Activated CD8-positive, alpha-beta T cell treated with anti-CD3 and anti-CD28 coated beads, Interleukin-2, amount 10 ng/mL, durations not matched to agents 7 days and 5 days (primary cell): ENCODE data around the gene IL10RA. TPM values are rescaled to one million over a fixed set of nuclear protein-coding genes. Genes with fewer than 3 reads are reported as not detected.
A peak's percentile ranks its signal among the peaks of the same experiment; 100 is the strongest.
"Not testable (repeated sequence)": the region's sequence is repeated elsewhere in the genome, so short reads cannot be mapped to it uniquely, and the experiment has no call there.

Source experiments
- ATAC-seq: fragments of 150-1000 bp; cut with Tn5 transposase; one replicate; pipeline ENCODE4 v1.10.0; 2021; ENCODE audit warnings: moderate library complexity
- CTCF ChIA-PET: fragments of 350-600 bp; sonication (Branson Sonifier 250); formaldehyde crosslinking; loops from one replicate; lab custom pipeline; 2021; ENCODE audit warnings: antibody characterized with exemption; lab: Charles Lee
- POLR2A ChIA-PET: fragments of 350-600 bp; sonication (Branson Sonifier 250); formaldehyde crosslinking; loops from one replicate; lab custom pipeline; 2021; ENCODE audit warnings: antibody characterized with exemption; lab: Charles Lee
- DNase-seq: peaks from one replicate; pipeline ENCODE4 v3.0.0-alpha.2; 2020
- H3K27ac Mint-ChIP-seq: one replicate; pipeline ENCODE4 v1.8.0; 2021; ENCODE audit warnings: mild to moderate bottlenecking, mixed read lengths
- H3K27me3 Mint-ChIP-seq: one replicate; pipeline ENCODE4 v1.8.0; 2021; ENCODE audit warnings: low read depth, mixed read lengths
- H3K36me3 Mint-ChIP-seq: one replicate; pipeline ENCODE4 v1.8.0; 2021; ENCODE audit warnings: low read depth, mixed read lengths
- H3K4me1 Mint-ChIP-seq: one replicate; pipeline ENCODE4 v1.8.0; 2021; ENCODE audit warnings: low read depth, mixed read lengths
- H3K4me3 Mint-ChIP-seq: one replicate; pipeline ENCODE4 v1.8.0; 2021; ENCODE audit warnings: mild to moderate bottlenecking, mixed read lengths
- H3K9me3 Mint-ChIP-seq: one replicate; pipeline ENCODE4 v1.8.0; 2022; ENCODE audit warnings: mixed read lengths; ENCODE audit not compliant: insufficient read depth
- total RNA-seq, 2 experiments: library from RNA; stranded (reverse); gene quantifications; one replicate each; pipeline ENCODE4 v1.2.3, GENCODE V29; 2021

The IL10RA gene
- total RNA-seq, 2 experiments from 2014 or later: 202 to 210 TPM

GRCh38 chr11:117947751-117948150, 38.4 kb upstream of the IL10RA start:
- H3K9me3 Mint-ChIP-seq, ATAC-seq, DNase-seq, H3K36me3 Mint-ChIP-seq, H3K27me3 Mint-ChIP-seq: not testable (repeated sequence)
- ChIA-PET POLR2A (interaction anchor here (0.6 to 8.7 kb wide), 7 partner anchors 12 to 133 kb away, joined by 3 to 109 read pairs (median 6); no protein-coding TSS in a partner anchor), CTCF (interaction anchor here (0.7 to 16.7 kb wide), 32 partner anchors 8 to 523 kb away, joined by 3 to 436 read pairs (median 16); partner anchors contain the start of genes FXYD2, FXYD6, IL10RA and TMPRSS13)
- peak overlapping the region; percentile 30 for H3K4me3 Mint-ChIP-seq
- peaks cover 90% of the 10 kb centered on the region for H3K4me1 Mint-ChIP-seq
- peak overlapping the region; percentile 76 for H3K27ac Mint-ChIP-seq

GRCh38 chr11:117948466-117948865, 37.7 kb upstream of the IL10RA start:
- H3K27me3 Mint-ChIP-seq, ATAC-seq, H3K36me3 Mint-ChIP-seq, H3K9me3 Mint-ChIP-seq, DNase-seq, H3K4me3 Mint-ChIP-seq: not testable (repeated sequence)
- CTCF ChIA-PET: interaction anchor here (1.4 to 16.7 kb wide), 16 partner anchors 16 to 522 kb away, joined by 3 to 436 read pairs (median 48); partner anchors contain the start of genes FXYD2, IL10RA and TMPRSS13
- Mint-ChIP-seq H3K27ac (peak overlapping the region; percentile 67), H3K4me1 (peaks cover 94% of the 10 kb centered on the region)
- POLR2A ChIA-PET: interaction anchor here (1.0 to 8.7 kb wide), 4 partner anchors 39 to 125 kb away, joined by 3 to 109 read pairs (median 8); no protein-coding TSS in a partner anchor

- Mint-ChIP-seq H3K27me3 (no peaks in the 10 kb centered on the region), H3K4me3 (peak overlapping the region; percentile 3), H3K4me1 (peaks cover 99% of the 10 kb centered on the region), H3K9me3 (no peaks in the 10 kb centered on the region), H3K36me3 (peaks cover 7% of the 10 kb centered on the region), H3K27ac (peak overlapping the region; percentile 90)
- ATAC-seq (no peak), DNase-seq (no peak)
- POLR2A ChIA-PET: interaction anchor here (0.6 to 8.7 kb wide), 6 partner anchors 28 to 132 kb away, joined by 3 to 146 read pairs (median 46); partner anchors contain the start of gene IL10RA
- CTCF ChIA-PET: interaction anchor here (1.4 to 16.7 kb wide), 11 partner anchors 9 to 141 kb away, joined by 3 to 436 read pairs (median 93); partner anchors contain the start of genes FXYD2, IL10RA and TMPRSS13
These were observed 37.1 kb upstream of the IL10RA start for GRCh38 chr11:117949062-117949461.

GRCh38 chr11:117950301-117950700, 35.9 kb upstream of the IL10RA start:
- POLR2A ChIA-PET: interaction anchor here (0.5 to 8.7 kb wide), 16 partner anchors 13 to 133 kb away, joined by 3 to 146 read pairs (median 18); partner anchors contain the start of genes FXYD2 and IL10RA
- Mint-ChIP-seq H3K36me3 (peaks cover 13% of the 10 kb centered on the region), H3K27me3 (no peaks in the 10 kb centered on the region), H3K27ac (peak overlapping the region; percentile 90), H3K4me1 (peaks cover 95% of the 10 kb centered on the region), H3K4me3 (peak overlapping the region; percentile 77), H3K9me3 (no peaks in the 10 kb centered on the region)
- CTCF ChIA-PET: interaction anchor here (0.6 to 16.7 kb wide), 24 partner anchors 9 to 221 kb away, joined by 3 to 436 read pairs (median 8); partner anchors contain the start of genes FXYD2 and IL10RA
- DNase-seq (peak; percentile 84), ATAC-seq (peak; percentile 64)

GRCh38 chr11:117950993-117951961, 34.9 kb upstream of the IL10RA start:
- peak; percentile 73 for DNase-seq
- CTCF ChIA-PET: interaction anchor here (0.6 to 16.7 kb wide), 28 partner anchors 10 to 525 kb away, joined by 3 to 436 read pairs (median 6); partner anchors contain the start of genes FXYD2 and IL10RA

GRCh38 chr11:117953024-117953671, 33.0 kb upstream of the IL10RA start:
- ChIA-PET POLR2A (interaction anchor here (0.6 to 8.7 kb wide), 10 partner anchors 17 to 165 kb away, joined by 3 to 146 read pairs (median 26); partner anchors contain the start of genes FXYD2 and IL10RA), CTCF (interaction anchor here (0.8 to 16.7 kb wide), 12 partner anchors 9 to 145 kb away, joined by 3 to 436 read pairs (median 38); partner anchors contain the start of genes FXYD2 and IL10RA)
- H3K9me3 Mint-ChIP-seq: peaks cover 18% of the 10 kb centered on the region
- H3K27me3 Mint-ChIP-seq: no peaks in the 10 kb centered on the region
- peaks cover 35% of the 10 kb centered on the region for H3K36me3 Mint-ChIP-seq
- ATAC-seq (peak; percentile 12), DNase-seq (peak; percentile 60)
- H3K4me3 Mint-ChIP-seq: peak overlapping the region; percentile 55
- peak overlapping the region; percentile 90 for H3K27ac Mint-ChIP-seq
- peaks cover 78% of the 10 kb centered on the region for H3K4me1 Mint-ChIP-seq

More at GRCh38 chr11:117950993-117951961, 34.9 kb upstream of the IL10RA start:
- H3K4me1 Mint-ChIP-seq: peaks cover 89% of the 10 kb centered on the region
- H3K27me3 Mint-ChIP-seq: no peaks in the 10 kb centered on the region
- ATAC-seq: peak; percentile 72
- POLR2A ChIA-PET: interaction anchor here (0.5 to 8.7 kb wide), 21 partner anchors 14 to 134 kb away, joined by 3 to 146 read pairs (median 6); partner anchors contain the start of genes FXYD2 and IL10RA
- H3K9me3 Mint-ChIP-seq: no peaks in the 10 kb centered on the region
- peaks cover 16% of the 10 kb centered on the region for H3K36me3 Mint-ChIP-seq
- peak overlapping the region; percentile 90 for H3K27ac Mint-ChIP-seq
- H3K4me3 Mint-ChIP-seq: peak overlapping the region; percentile 77

- peaks cover 50% of the 10 kb centered on the region for H3K4me1 Mint-ChIP-seq
- peak overlapping the region; percentile 23 for H3K27ac Mint-ChIP-seq
- no peak for DNase-seq
- peaks cover 35% of the 10 kb centered on the region for H3K9me3 Mint-ChIP-seq
- ChIA-PET CTCF (no interaction called here), POLR2A (no interaction called here)
- H3K27me3 Mint-ChIP-seq: no peaks in the 10 kb centered on the region
- H3K36me3 Mint-ChIP-seq: peaks cover 59% of the 10 kb centered on the region
- no peak for ATAC-seq
- no peak overlapping the region for H3K4me3 Mint-ChIP-seq
These were observed 27.2 kb upstream of the IL10RA start for GRCh38 chr11:117958949-117959348.

GRCh38 chr11:117959438-117960149, 26.6 kb upstream of the IL10RA start:
- CTCF ChIA-PET: interaction anchor here (0.8 to 24.6 kb wide), 14 partner anchors 10 to 533 kb away, joined by 3 to 401 read pairs (median 6); no protein-coding TSS in a partner anchor
- Mint-ChIP-seq H3K4me1 (peaks cover 44% of the 10 kb centered on the region), H3K27ac (peak overlapping the region; percentile 80), H3K4me3 (no peak overlapping the region), H3K36me3 (peaks cover 54% of the 10 kb centered on the region), H3K9me3 (peaks cover 35% of the 10 kb centered on the region), H3K27me3 (no peaks in the 10 kb centered on the region)
- POLR2A ChIA-PET: interaction anchor here (0.6 to 1.6 kb wide), 4 partner anchors 12 to 143 kb away, joined by 3 to 9 read pairs (median 4); partner anchors contain the start of gene IL10RA
- ATAC-seq (no peak), DNase-seq (no peak)

- peaks cover 52% of the 10 kb centered on the region for H3K36me3 Mint-ChIP-seq
- ATAC-seq (no peak), DNase-seq (no peak)
- H3K27ac Mint-ChIP-seq: no peak overlapping the region
- no peak overlapping the region for H3K4me3 Mint-ChIP-seq
- POLR2A ChIA-PET: interaction anchor here (0.6 to 1.6 kb wide), 5 partner anchors 13 to 144 kb away, joined by 3 to 9 read pairs (median 5); partner anchors contain the start of gene IL10RA
- CTCF ChIA-PET: interaction anchor here (0.8 to 24.6 kb wide), 17 partner anchors 9 to 534 kb away, joined by 3 to 401 read pairs (median 5); no protein-coding TSS in a partner anchor
- H3K27me3 Mint-ChIP-seq: no peaks in the 10 kb centered on the region
- peaks cover 40% of the 10 kb centered on the region for H3K4me1 Mint-ChIP-seq
- H3K9me3 Mint-ChIP-seq: peaks cover 35% of the 10 kb centered on the region
These were observed 25.8 kb upstream of the IL10RA start for GRCh38 chr11:117960406-117960805.

GRCh38 chr11:117961896-117962295, 24.3 kb upstream of the IL10RA start:
- no peak for ATAC-seq
- POLR2A ChIA-PET: interaction anchor here (1.0 kb wide), 1 partner anchor 20 kb away, joined by 3 read pairs; no protein-coding TSS in a partner anchor
- Mint-ChIP-seq H3K4me3 (no peak overlapping the region), H3K9me3 (peaks cover 30% of the 10 kb centered on the region), H3K36me3 (peaks cover 44% of the 10 kb centered on the region), H3K27ac (no peak overlapping the region), H3K27me3 (no peaks in the 10 kb centered on the region), H3K4me1 (peaks cover 34% of the 10 kb centered on the region)
- no peak for DNase-seq
- CTCF ChIA-PET: interaction anchor here (1.9 to 24.6 kb wide), 3 partner anchors 10 to 145 kb away, joined by 5 to 401 read pairs (median 8); no protein-coding TSS in a partner anchor
